CD4-positive, alpha-beta T cell treated with Interleukin-17A for 4 hours (primary cell): Measurements from ENCODE around the gene PIK3R1.
"Not testable (repeated sequence)": the region's sequence is repeated elsewhere in the genome, so short reads cannot be mapped to it uniquely, and the experiment has no call there.

ENCODE experiments used
- DNase-seq: peaks from one replicate; pipeline ENCODE4 v3.0.0-alpha.2; 2020; ENCODE audit warnings: mixed read lengths

PIK3R1 gene

GRCh38 chr5:68227532-68228160 lies 12.1 kb downstream of the PIK3R1 start:
- no peak for DNase-seq

- no peak for DNase-seq
These were observed 13.9 kb downstream of the PIK3R1 start for GRCh38 chr5:68229416-68229815.

DNA sequence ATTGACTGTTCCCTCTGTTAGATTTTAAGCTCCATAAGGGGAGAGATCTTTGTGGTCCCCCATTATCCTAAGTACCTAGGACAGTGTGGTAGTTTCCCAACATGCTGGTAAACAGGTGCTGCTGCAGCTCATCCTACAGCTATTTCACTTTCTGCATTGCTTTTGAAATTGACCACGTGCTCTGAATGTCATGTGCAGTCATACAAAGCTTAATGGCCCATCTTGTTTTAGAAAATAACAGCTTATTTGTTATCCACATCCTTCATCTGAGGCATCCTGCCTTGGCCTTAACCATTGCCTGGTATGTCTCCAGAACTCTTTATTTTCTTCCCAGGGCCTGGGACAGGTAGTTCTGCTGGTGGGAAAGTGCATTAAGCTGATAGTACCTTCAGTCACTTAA lies 14.7 kb downstream of the PIK3R1 start:
- no peak for DNase-seq

- DNase-seq = no peak
These were observed 16.0 kb downstream of the PIK3R1 start for GRCh38 chr5:68231414-68232076.

- DNase-seq = no peak
These were observed 16.7 kb downstream of the PIK3R1 start for GRCh38 chr5:68232277-68232676.

GRCh38 chr5:68233075-68233474 lies 17.5 kb downstream of the PIK3R1 start:
- no peak for DNase-seq

GRCh38 chr5:68235229-68235628 lies 19.7 kb downstream of the PIK3R1 start:
- DNase-seq = not testable (repeated sequence)

DNA sequence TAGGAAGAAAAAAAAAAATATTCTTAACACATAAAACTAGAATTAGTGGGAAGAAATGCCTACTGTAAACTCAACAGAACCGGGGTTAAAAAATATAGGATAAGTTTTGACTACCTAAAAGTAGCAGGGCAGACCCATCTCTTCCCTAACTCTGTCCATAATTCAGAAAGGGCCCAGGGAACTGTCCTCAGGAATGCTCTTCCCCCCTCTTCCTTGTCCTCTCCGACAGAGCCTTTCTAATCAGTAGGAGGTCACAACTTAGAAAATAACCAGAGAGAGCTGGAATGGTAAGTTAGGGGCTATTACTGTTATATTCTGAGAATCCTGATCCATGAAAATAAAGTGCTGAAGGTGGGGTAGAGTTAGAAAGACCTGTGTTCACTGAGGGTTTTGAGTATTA lies 22.2 kb downstream of the PIK3R1 start:
- DNase-seq = no peak

DNA sequence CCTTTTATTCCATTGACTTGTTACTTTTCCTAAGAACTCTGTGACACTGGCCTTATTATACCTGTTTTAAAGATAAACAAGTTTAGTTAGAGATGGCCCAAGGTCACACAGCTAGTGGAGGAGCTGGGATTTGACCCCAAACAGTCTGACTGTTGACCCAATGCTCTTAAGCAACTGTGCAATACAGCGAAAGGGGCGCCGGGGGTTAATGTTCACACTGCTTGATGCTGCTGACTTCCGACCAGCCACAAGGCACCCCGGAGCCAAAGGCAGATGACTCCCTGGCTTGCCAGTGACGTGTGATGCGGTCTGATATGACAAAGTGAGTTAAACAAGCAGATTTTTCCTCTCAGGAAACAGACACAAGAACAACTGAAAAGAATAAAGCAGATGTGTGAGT lies 23.9 kb downstream of the PIK3R1 start:
- DNase-seq = peak; percentile 85

DNA sequence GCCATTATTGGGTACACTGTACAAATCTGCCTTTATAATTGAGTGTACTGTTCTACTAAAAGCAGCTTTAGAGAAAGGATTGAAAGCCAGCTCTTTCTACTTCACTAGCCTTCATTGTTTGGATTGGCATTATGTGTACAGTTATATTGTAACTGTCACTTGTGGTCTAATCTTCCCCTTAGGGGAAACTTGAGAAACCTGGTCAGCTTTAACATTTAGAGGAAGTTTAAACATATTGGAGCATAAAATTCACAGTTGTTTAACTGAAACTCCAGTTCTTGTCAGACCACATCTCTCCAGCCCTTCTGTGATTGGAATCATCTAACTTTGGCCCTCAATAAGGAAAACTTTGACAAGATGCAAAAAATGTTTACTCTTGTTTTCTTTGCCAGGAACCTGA lies 24.6 kb downstream of the PIK3R1 start:
- no peak for DNase-seq

DNA sequence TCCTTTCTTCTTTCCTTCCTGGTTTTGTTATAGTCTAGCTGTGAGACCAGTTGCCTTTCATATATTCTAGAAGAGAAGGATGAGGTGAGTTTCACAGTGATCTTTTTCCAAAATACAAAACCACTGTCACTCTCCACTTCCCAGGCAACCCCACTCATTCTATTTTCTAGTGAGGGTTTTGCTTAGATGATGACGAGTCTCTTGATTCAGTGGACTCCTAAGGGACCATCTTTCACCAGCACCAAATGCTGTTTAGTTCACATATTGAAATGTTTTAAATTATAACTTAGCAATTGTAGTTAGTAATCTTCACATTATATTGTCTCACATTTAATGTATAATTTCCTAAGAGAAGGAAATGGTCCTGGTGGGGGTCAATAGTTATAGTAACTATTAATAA lies 25.2 kb downstream of the PIK3R1 start:
- DNase-seq = no peak

- no peak for DNase-seq
These were observed 27.2 kb downstream of the PIK3R1 start for GRCh38 chr5:68242743-68243142.

GRCh38 chr5:68243251-68243650 lies 27.7 kb downstream of the PIK3R1 start:
- DNase-seq = no peak

DNA sequence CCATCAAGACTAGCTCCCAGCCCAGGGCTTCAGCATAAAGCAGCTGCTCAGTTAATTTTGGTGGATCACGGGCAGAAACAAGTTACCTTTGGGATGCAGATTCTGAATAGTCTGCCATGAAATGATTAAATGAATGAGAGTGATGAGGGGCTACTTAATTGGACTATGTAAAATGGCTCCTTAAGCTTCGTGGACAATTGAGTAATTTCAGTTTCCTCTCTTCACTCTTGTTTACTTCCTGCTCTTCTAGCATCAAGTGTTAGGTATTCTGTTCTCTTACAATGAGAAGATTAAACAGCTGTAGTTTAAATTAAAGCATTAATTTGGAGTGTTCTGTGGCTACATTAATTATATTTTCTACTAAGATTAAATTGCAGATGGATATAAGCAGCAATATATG lies 28.1 kb downstream of the PIK3R1 start:
- DNase-seq = no peak

DNA sequence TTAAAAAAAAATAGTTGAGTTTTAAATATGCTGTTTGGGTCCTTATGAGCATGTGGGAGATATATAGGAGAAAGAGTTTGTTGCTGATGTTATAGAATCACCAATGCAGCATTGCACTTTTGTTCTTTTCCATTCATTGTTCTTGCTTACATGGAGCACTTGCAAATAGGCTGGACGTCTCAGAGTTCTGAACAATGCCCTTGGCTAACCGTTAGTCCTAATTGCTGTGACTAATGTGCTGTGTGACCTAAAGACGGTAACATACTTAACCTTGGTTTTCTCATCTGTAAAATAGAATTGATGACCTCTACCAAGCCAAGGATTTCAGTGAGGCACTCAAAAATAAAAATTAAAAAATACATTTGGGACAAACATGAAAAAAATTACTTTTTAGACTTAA lies 29.8 kb downstream of the PIK3R1 start:
- DNase-seq = no peak

GRCh38 chr5:68246802-68247201 lies 31.2 kb downstream of the PIK3R1 start:
- DNase-seq = no peak

DNA sequence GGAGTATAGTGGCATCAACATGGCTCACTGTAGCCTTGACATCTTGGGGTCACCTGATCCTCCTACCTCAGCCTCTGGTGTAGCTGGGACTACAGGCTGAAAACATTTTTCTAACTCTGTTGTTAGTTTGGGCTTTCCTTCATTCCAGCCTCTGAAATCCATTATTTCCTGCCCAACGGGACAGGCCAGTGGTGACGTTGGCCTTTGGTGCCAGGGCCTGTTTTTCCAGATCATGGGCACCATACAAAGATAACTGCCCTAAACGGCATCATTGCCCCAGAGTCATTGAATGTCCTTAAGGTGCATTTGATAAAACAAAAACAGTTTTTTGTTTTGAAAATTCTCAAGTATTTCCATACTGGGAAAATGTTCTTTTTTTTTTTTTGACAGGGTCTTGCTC lies 32.1 kb downstream of the PIK3R1 start:
- DNase-seq = no peak

DNA sequence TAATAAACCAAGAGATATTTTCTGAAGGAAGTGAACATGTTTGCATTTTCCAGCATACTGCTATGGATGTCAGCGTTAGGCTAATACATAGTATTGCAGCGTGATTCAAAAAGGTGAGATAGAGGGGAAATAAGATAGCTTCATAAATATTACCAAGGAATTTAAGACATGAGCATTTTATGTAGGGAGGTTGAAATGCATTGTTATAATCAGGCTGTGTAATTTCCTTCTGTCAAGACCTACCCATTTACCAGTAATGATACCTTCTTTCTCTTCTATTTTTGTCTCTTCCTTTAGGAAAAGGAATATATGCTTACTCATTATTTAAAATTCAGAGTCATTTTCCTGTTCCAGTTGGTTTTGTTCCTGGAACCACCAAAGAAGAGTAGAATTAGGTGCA lies 33.3 kb downstream of the PIK3R1 start:
- DNase-seq = no peak

DNA sequence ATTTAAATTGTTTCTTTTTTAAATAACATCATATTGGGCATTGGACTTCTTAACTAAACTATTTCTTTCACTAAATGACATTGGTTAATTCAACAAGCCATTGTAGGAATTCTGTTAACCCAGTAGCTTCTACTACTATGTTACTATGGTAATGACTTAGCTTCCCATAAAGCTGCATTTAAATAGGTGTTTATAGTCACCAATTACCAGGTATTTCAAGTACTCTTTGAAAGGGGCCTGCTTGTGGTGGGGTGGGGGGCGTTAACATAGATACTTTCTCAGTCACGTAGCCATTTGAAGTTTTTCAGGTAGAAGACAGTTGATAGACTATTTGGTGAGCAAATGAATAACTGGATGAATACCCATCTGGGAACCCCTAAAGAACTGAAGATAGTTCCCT lies 34.0 kb downstream of the PIK3R1 start:
- DNase-seq = no peak

DNA sequence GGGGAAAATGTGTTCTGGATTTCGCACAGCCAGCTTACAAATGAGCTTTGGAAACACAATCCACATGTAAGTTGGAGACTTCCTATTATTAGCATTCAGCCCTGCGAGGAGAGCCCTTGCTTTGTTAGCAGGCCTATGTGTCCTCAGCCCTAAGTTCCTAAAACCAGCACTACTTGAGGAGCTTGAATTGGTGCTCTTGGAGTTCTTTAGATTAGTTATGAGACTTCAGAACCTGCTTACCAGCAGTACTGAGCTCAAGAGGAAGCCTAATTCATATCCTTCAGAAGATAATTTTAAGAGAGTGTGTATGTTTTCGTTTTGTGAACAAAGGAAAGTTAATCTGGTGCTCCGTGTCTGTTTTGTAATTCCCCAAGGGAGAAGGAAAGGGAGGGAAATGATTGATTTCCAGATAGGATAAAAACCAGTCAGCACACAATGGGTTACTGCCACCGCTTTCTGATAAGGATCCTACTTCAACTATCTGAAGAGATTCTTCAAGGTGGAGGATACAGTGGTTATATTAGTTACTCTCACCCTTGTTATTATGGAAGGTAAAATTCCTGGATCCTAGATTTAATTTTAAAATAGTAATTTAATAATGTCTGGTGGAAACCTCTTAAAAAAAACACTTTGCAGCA lies 35.2 kb downstream of the PIK3R1 start:
- DNase-seq = no peak

DNA sequence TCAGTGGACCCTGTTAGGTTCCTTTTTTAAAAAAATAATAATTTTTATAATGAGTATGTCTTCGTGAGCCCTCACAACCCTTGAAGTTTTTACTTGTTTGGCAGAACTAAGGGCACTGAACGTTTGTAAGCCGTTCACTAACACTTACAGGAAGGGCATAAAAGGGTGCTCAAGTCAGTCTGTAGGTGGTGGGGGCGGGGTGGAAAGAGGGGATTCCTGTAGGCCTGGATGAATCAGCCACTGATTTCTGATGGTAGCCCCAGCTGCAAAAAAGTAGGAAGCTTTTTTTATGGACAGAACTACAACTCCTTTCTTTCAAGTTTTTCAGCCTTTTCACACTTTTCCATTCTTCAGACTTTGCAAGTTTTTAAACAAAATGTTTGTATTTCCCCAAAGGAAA lies 35.8 kb downstream of the PIK3R1 start:
- peak; percentile 78 for DNase-seq

GRCh38 chr5:68251804-68252522 lies 36.4 kb downstream of the PIK3R1 start:
- DNase-seq = no peak

DNA sequence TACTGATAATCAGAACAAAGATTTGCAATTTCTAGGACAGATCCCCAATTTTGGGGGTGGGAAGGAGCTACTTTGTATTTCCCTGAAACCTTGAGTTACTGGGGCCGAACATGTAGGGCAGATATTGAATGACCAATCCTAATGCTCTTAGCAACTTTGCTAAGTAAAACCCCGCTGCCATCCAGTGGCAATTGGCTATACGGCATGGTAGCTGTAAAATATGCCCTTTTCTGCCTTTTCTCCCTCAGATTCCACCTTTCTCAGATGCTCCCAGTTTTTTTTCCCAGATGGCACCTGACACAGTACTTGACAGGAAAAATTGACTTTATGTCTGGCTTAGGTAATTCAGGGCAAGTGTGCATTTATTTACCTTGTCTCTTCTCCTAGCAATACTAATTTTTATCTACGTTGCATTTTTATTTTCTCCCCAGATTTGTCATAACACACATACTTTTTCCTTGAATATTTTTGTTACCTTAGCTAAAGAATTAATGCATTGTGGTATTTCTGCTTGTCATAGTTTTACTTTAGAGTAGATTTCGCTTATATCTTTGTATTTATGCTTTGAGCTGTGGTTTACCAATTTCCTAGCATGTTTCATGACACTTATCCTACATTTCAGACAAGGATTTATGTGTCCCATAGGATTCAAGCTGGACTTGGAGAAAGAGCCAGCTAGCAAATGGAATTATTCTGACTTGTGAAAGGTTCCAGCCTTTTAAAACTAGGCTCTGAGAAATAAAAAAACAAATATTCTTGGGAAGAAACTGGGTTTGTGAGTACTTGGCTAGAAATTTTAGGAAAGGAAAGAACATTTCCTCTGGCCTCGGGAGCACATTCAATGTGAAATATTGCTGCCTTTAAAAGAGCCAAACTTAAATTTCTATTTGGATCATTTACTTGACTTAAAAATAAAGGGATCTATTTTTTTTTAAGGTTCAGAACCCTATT lies 37.4 kb downstream of the PIK3R1 start:
- DNase-seq = peak; percentile 69
